Activated CD8-positive, alpha-beta memory T cell treated with anti-CD3 and anti-CD28 coated beads for 1 hour (primary cell): ENCODE results near the gene NTSR1.

ENCODE experiments used
- DNase-seq, 2 donors: peaks; one replicate each; pipeline ENCODE4 v3.0.0-alpha.2; 2020; ENCODE audit warnings: low read depth in 1 of 2; ENCODE audit errors: extremely low read depth in 1 of 2

NTSR1 gene

DNA sequence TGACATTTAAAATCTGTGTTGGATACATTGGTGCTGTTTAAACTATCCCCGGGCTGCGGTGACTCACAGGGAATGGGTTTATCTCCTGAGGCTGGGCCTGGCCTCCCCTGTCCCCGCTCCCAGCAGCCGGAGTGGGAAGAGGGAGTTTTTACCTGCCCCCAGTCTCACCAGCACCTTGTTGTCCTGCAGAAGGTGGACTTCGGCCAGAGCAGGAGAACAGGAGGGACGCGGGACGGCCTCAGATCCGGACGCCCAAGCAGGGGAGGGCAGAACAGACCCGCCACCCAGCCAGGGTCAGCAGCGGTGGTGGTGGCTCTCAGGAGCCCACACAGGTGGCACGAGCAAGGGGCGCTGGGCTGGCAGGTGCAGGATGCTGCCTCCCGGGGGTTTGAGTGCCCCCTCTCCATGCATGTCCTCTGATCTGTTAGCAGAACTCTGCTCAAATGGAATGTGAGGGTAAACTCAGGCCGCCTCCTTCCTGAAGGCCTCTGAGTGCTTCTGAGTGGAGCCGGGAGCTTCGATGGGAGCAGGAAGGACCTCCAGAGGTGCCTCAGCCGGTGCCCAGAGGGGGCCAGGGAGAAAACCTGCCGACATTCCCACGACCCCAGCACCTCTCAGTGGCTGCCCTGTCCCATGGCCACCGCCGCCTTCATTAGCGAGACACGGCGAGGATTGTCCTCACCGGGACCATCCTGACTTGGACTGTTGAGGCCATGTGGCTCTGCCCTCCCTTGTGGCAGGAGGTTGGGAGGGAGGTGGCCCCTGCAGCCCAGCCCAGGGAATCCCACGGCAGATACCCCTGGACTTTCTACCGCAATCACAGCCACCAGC is 44.2 kb downstream of the NTSR1 start:
- DNase-seq: no peak

GRCh38 chr20:62753626-62754025 is 45.0 kb downstream of the NTSR1 start:
- no peak for DNase-seq

GRCh38 chr20:62754122-62754990 is 45.7 kb downstream of the NTSR1 start:
- no peak for DNase-seq

GRCh38 chr20:62754991-62755356 is 46.3 kb downstream of the NTSR1 start:
- DNase-seq: no peak

GRCh38 chr20:62755817-62756724 is 47.4 kb downstream of the NTSR1 start:
- DNase-seq: no peak

DNA sequence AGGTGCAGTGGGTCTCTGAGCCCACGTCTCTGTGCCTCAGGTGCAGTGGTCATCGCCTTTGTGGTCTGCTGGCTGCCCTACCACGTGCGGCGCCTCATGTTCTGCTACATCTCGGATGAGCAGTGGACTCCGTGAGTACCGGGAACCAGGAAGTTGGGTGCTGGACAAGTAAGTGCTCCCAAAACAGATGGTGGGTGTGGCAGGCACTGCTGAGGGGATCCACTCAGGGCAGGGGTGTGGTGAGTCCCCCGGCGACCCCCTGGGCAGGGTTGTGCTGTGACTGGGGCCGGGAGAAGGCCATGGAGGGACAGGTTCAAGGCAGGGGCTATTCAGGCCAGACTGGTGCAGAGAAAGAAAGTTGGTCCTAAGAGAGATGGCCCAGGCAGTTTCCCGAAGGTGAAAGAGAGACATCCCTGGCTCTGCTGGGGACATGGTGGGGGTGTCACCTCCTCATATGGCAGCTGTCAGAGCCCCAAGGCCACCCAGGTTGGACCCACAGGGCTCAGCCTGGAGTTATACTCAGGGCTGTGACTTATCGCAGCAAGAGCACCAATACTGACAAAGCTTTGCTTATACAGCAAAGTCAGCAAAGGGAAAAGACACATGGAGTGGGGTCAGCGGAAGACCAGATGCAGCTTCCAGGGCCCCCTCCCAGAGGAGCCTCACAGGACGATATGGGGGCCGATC is 49.7 kb downstream of the NTSR1 start:
- DNase-seq: no peak

GRCh38 chr20:62759981-62760431 is 51.4 kb downstream of the NTSR1 start:
- DNase-seq: no peak

GRCh38 chr20:62760471-62760855 is 51.8 kb downstream of the NTSR1 start:
- DNase-seq: no peak

GRCh38 chr20:62760856-62761758 is 52.5 kb downstream of the NTSR1 start:
- DNase-seq: no peak

GRCh38 chr20:62761759-62762131 is 53.1 kb downstream of the NTSR1 start:
- no peak for DNase-seq

- DNase-seq: no peak
Observed at GRCh38 chr20:62762376-62762775, 53.7 kb downstream of the NTSR1 start.

GRCh38 chr20:62762801-62763368 is 54.2 kb downstream of the NTSR1 start:
- no peak for DNase-seq

DNA sequence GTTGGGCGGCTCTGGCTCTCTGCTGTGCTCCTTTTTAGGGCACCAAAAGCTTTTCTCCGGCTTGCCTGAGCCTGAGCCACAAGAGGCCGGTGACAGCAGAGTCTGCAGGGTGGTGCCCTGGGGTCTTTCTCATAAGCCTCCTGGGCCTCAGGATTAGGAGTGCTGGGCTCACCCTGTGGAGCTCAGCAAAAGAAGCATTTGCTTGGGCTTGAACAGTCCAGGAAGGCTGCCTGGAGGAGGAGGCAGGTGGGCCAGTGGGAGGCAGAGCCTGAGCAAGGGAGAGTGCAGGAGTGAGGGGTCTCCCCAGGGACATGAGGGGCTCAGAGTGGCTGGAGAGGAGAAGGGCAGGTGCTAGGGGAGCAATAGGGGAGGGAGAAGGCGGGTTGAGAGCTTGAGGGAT is 54.8 kb downstream of the NTSR1 start:
- no peak for DNase-seq

DNA sequence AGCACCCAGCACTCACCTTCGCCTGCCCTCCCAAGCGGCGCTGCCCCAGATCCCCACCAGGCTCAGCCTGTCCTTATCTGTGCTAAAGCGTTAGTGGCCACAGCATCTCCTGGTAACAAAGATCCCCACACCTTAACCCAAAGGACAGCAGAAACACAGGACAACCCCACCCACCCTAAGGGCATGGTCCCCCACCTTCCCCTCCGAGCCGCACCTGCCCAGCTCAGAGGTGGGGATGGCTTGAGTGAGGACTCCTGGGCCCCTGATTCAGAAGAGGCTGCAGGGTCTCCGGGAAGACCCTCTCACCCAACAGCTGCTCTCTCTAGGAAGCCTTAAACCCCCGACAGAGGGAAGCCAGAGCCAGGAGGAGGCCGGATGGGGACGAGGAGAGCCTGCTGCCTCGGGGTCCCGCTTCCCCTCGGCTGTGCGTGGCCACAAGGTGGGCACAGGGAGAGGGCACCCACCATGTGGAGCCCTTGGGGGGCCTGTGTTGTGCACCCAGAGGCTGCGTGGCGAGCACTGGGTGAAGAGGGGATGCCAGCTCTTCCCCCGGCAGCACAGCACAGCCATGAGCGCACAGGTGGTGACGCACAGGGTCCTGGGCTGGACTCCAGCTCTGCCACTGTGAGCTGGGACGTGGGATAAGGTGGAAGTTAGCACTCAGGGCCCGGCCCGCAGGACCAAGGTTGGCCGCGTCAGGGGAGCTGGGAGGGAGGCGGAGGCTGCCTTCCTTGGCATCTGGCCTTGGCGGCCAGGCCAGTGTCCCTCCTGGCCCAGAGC is 55.7 kb downstream of the NTSR1 start:
- no peak for DNase-seq

DNA sequence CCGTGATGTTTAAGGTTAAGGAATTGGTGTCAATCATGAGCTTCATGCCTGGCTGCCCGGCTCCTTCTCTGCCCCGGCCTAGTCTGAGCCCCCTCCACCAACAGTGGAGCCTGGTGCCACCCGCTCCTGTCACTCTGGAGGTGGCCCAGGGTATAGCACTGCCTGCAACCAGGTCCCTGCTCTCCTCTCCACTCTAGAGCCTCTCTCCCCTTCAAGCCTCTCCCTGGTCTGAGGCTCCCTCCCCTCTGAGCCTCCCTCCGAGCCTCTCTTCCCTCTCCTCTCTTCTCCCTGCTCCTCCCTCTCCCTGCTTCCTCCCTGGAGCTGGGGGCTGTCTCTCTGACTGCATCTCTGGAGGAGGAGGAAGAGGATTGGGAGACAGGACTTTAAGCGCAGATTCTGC is 56.4 kb downstream of the NTSR1 start:
- no peak for DNase-seq

- no peak for DNase-seq
Observed at GRCh38 chr20:62765432-62766070, 56.9 kb downstream of the NTSR1 start.

DNA sequence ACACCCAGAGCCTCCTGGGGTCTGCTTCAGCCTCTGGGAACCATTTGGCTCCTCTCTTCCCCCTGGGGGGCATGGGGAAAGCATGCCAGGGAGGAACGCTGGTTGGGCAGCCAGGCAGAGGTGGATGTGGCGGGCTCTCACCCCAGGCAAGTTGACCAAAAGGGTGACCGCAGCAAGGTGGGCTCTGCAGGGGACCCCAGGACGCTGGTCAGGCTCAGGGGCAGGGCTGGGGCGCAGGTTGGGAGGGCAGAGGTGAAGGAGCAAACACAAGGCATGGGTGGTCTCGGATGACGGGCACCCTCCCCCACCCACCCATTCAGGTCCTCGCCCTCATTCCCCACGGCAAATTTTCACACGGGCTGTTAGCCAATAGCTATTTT is 57.4 kb downstream of the NTSR1 start:
- DNase-seq: no peak

DNA sequence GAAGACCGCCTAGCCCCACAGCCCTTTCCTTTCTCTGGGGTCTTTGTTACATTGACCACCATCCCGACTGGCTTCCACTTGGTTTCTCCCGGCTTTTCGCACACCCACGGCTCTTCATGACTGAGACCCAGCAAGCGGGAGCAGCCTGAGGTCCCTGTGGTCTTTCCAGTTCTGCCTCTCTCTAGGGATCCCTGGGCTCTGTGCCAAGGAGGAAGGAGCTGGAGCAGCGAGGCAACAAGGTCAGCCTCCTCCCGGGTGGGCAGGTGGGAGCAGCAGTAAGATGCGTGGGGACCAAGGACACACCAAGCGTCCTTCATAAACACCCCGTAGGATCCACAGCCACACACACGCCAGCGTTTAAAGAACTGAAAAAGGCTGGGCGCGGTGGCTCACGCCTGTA is 58.1 kb downstream of the NTSR1 start:
- no peak for DNase-seq
